NCI-H1417 (cell line): ENCODE results near the gene CEPT1.
"Not testable (repeated sequence)": the region's sequence is repeated elsewhere in the genome, so short reads cannot be mapped to it uniquely, and the experiment has no call there.

Experiments used
- DNase-seq, 3 experiments: peaks; one replicate each; lab custom pipeline; 2025; lab: John Stamatoyannopoulos, UW

Gene CEPT1

GRCh38 chr1:111211921-111212320, 71.9 kb downstream of the CEPT1 start:
- DNase-seq = no peak

- no peak for DNase-seq
Observed at GRCh38 chr1:111212634-111213335, 72.8 kb downstream of the CEPT1 start.

- no peak for DNase-seq
Observed at GRCh38 chr1:111213412-111213811, 73.4 kb downstream of the CEPT1 start.

- DNase-seq = peak in 1 of 3 experiments; percentile 26
Observed at GRCh38 chr1:111214074-111214801, 74.2 kb downstream of the CEPT1 start.

GRCh38 chr1:111214884-111215283, 74.9 kb downstream of the CEPT1 start:
- no peak for DNase-seq

- DNase-seq = not testable (repeated sequence)
Observed at GRCh38 chr1:111215285-111215684, 75.3 kb downstream of the CEPT1 start.

GRCh38 chr1:111216751-111217150, 76.7 kb downstream of the CEPT1 start:
- DNase-seq = no peak

- no peak for DNase-seq
Observed at GRCh38 chr1:111217183-111217910, 77.3 kb downstream of the CEPT1 start.

- DNase-seq = no peak
Observed at GRCh38 chr1:111218701-111219556, 78.9 kb downstream of the CEPT1 start.

GRCh38 chr1:111219557-111220286, 79.7 kb downstream of the CEPT1 start:
- DNase-seq = no peak

GRCh38 chr1:111220302-111220890, 80.4 kb downstream of the CEPT1 start:
- no peak for DNase-seq

- DNase-seq = no peak
Observed at GRCh38 chr1:111221276-111221632, 81.2 kb downstream of the CEPT1 start.

- no peak for DNase-seq
Observed at GRCh38 chr1:111221633-111222291, 81.7 kb downstream of the CEPT1 start.

- peak; percentile 47 to 79 (median 69) for DNase-seq
Observed at GRCh38 chr1:111222308-111223125, 82.5 kb downstream of the CEPT1 start.

- no peak for DNase-seq
Observed at GRCh38 chr1:111223126-111223685, 83.2 kb downstream of the CEPT1 start.

- no peak for DNase-seq
Observed at GRCh38 chr1:111225091-111225490, 85.1 kb downstream of the CEPT1 start.

GRCh38 chr1:111225717-111226400, 85.8 kb downstream of the CEPT1 start:
- no peak for DNase-seq

- DNase-seq = no peak
Observed at GRCh38 chr1:111227434-111227833, 87.4 kb downstream of the CEPT1 start, which contains the start of gene CHI3L2. Gene CHI3L2 (plus strand): TSS chr1:111227713. CDS start chr1:111227730, 17 bp downstream.
